NB4 (cell line): ENCODE results near the gene TCEA3.

ENCODE experiments used
- CTCF ChIP-seq: IDR thresholded peaks from one replicate; pipeline ENCODE4 v1.5.1; 2012; ENCODE audit warnings: low read depth, low read length
- MYC ChIP-seq: IDR thresholded peaks from 2 replicates; pipeline ENCODE4 v1.6.1; 2011; ENCODE audit warnings: low read depth, low read length
- POLR2A ChIP-seq: IDR thresholded peaks from 2 replicates; pipeline ENCODE4 v1.6.1; 2011; ENCODE audit warnings: mild to moderate bottlenecking; ENCODE audit not compliant: insufficient read length; ENCODE audit errors: extremely low read depth

GRCh38 chr1:23339632-23340031 lies 84.9 kb downstream of the TCEA3 start:
- TF ChIP-seq CTCF (no peak), POLR2A (no peak), MYC (no peak)
